GM19452 (cell line): ENCODE results near the gene SH3PXD2A.

ENCODE experiments used
- ATAC-seq: cut with Tn5 transposase; IDR thresholded peaks from one replicate; pipeline ENCODE4 v1.9.1; 2021; ENCODE audit not compliant: unreplicated experiment

The SH3PXD2A gene

DNA sequence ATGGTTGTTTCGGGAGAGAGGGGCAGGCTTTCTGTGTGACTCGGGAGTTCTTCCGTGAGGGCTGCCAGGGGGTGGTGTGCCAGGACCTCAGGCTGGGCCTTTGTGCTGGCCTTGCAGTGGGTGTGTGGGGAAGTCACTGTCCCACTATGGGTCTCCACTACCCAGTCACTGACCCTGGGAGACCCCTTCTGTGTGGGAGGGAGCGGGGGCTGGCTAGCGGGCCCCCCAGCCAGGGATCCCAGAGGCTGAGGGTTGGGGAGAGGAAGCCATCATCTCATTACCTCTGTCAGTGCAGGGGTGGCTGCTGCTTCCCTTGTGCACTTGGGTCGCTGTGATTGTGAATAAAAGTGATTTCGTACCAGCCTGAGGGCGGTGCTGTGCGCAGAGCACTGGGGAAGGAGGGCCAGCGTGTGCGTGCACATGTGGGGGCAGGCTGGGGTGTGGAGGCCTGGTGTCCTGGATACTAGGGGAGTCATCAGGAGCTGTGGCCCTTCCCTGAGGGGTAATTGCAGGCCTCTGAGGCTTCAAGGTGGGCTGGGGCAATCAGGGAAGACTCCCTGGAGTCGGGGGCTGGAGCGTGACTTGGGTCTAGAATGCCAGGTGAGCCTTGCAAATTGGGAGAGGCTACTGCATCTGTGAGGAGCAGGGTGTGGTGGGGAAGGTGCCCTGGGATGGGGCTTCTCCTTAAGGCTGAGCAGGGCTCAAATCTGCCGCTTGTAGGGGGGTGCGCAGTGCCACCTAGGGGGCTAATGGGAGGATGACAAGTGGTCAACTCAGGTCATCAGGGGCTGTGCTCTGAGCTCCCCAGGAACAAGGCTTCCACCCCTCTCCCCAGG is 263.0 kb downstream of the SH3PXD2A start:
- peak; percentile 72 for ATAC-seq

- ATAC-seq = no peak
Observed at GRCh38 chr10:103590744-103591291, 264.6 kb downstream of the SH3PXD2A start.

DNA sequence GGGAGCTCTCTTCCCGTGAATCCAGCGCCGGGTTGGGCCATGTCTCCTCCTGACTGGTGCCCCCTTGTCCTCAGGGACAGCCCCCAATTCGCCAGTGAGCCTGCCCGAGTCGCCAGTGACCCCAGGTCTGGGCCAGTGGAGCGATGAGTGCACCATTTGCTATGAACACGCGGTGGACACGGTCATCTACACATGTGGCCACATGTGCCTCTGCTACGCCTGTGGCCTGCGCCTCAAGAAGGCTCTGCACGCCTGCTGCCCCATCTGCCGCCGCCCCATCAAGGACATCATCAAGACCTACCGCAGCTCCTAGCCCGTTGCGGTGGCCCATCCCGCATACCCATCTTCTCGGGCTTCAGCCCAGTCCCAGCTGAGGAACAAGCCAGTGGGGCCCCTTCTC is 265.3 kb downstream of the SH3PXD2A start:
- no peak for ATAC-seq

- no peak for ATAC-seq
Observed at GRCh38 chr10:103589074-103589630, 266.2 kb downstream of the SH3PXD2A start.

DNA sequence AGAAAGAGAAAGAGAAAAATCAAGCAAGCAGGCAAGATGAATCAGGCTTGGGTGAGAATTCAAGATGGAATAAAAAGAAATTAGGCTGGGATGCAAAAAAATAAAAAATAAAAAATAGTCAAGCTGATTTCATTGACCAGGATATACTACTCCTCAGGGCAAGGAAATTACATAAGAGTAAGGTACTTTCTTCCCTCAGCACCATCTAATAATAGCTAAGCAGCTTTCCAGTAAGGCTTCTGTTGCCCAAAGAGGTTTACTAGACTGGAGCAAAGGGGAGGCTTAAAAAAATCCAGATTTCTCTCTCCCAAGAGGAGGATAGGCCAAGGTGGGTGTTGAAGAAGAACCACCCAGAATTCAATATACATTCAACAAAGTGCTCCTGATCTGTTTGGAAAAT is 268.3 kb downstream of the SH3PXD2A start:
- ATAC-seq = no peak

DNA sequence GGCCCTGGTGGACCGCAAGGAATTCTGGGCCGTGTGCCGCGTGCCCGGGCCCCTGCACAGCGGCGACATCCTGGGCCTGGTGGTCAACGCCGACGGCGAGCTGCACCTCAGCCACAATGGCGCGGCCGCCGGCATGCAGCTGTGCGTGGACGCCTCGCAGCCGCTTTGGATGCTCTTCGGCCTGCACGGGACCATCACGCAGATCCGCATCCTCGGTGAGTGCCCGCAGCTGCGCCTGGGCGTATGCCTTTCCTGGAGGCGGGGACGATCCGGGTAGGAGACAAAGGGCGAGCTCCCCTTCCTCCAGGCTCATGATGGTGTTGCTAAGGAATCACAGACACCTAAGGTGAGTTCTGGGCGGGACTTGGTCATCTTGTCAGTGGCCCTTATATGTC is 270.4 kb downstream of the SH3PXD2A start:
- no peak for ATAC-seq

- ATAC-seq = no peak
Observed at GRCh38 chr10:103584216-103585010, 271.0 kb downstream of the SH3PXD2A start.

DNA sequence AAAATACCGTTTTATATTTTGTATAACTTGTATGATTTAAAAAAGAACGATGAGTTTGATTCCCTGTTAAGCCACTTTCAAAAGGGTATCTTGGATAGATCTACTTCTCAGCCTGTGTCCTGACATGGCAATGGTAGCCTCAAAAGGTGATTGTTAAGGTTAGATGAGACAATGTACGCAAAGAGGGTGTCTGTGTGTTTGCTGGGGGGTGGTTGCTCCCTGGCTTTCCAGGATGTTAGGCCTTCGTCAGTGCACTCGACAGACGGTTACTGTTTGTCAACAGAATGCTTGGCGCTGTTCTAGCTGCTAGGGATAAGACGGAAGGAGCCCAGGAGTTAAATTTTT is 271.5 kb downstream of the SH3PXD2A start:
- no peak for ATAC-seq

- no peak for ATAC-seq
Observed at GRCh38 chr10:103582331-103583123, 272.8 kb downstream of the SH3PXD2A start.

- no peak for ATAC-seq
Observed at GRCh38 chr10:103581499-103581898, 273.9 kb downstream of the SH3PXD2A start.

GRCh38 chr10:103580430-103580829 is 274.9 kb downstream of the SH3PXD2A start:
- ATAC-seq = no peak

DNA sequence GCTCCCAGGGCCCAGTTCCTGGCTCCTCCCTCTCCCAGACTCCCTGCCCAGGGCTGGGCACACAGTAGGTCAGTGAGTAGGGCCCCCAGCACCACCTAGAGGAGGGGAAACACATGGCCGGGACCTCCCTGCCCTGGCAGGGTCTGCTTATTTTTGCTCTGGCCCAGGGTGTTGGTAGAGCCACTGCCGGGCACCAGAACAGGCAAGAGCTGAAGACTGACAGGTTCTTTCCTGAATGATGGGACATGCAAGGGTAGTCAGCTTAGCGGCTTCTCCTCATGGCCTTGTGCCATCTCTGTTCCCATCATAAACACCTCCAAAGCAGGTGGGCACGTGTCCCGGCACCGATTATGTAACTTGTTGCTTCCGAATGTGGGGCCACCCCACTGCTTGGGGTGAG is 275.4 kb downstream of the SH3PXD2A start:
- ATAC-seq = no peak

DNA sequence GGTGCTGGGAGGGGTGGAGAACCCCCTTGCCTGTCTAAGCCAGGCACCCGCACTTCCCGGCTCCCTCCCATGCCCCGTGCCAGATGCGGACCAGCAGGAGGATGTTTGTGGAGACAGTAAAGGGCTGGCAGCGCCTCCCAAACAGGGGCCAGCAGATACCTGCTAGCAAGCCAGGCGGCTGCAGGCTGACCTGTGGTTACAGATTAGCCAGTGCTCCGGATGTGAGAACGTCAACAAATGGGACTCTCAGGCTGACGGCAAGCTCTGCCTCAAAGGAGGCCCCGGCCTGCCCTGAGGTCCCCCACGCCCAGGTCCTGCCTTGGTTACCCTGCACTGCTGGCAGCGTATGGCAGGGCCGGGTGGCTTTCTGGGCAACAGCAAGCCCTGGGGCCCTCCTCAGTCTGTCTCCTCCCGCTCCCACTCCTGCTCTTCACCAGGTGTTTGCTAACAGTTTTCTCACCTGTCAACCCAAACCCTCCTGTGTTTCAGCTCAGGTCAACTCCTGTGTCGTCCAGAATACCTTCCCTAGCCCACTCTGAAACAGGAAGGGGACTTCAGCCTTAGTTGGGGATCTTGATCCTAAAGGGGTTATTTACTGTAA is 276.5 kb downstream of the SH3PXD2A start:
- peak; percentile 82 for ATAC-seq

- ATAC-seq = no peak
Observed at GRCh38 chr10:103576862-103577261, 278.5 kb downstream of the SH3PXD2A start.

GRCh38 chr10:103576076-103576471 is 279.3 kb downstream of the SH3PXD2A start:
- ATAC-seq = no peak

- ATAC-seq = no peak
Observed at GRCh38 chr10:103575416-103576075, 279.8 kb downstream of the SH3PXD2A start.

GRCh38 chr10:103574097-103575061 is 281.0 kb downstream of the SH3PXD2A start:
- no peak for ATAC-seq

DNA sequence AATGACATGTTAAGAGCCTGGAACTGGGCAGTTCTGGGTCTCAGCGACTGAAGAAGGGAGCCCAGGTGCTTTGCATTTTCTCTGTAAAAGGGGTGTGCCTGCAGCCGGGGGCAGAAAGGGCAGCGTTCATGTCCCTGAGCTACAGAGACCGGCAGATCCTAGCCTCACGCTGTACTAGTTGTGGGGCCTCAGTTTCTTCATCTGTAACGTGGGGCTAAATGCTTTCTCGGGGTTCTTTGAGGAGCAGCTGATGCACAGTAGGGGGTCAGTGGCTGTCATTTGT is 282.2 kb downstream of the SH3PXD2A start:
- no peak for ATAC-seq
